Mesodermal cell (in vitro differentiated cells): ENCODE measurements around the gene UPF2.

Experiments used
- H3K27ac ChIP-seq: 2 replicates; pipeline ENCODE4 v1.7.0; 2013; ENCODE audit warnings: mild to moderate bottlenecking, low read depth, low read length, moderate library complexity; ENCODE audit not compliant: severe bottlenecking
- H3K36me3 ChIP-seq: 2 replicates; pipeline ENCODE4 v1.7.1; 2013; ENCODE audit warnings: mild to moderate bottlenecking, low read length, moderate library complexity; ENCODE audit not compliant: control insufficient read depth, insufficient read depth
- H3K4me1 ChIP-seq: one replicate; pipeline ENCODE4 v1.7.1; 2013; ENCODE audit warnings: mild to moderate bottlenecking, low read length; ENCODE audit not compliant: insufficient read depth, control insufficient read depth, poor library complexity, severe bottlenecking
- H3K4me3 ChIP-seq: 2 replicates; pipeline ENCODE4 v1.7.0; 2013; ENCODE audit warnings: low read length, control low read depth, mild to moderate bottlenecking; ENCODE audit not compliant: insufficient read depth, poor library complexity, severe bottlenecking; ENCODE audit errors: extremely low read depth
- H3K9me3 ChIP-seq: 2 replicates; pipeline ENCODE4 v1.7.1; 2013; ENCODE audit warnings: mild to moderate bottlenecking, low read length, moderate library complexity; ENCODE audit not compliant: control insufficient read depth
- WGBS, 2 experiments: methylation state at CpG; one replicate each; pipeline ENCODE4 v1.1.5; 2013; ENCODE audit warnings: missing lambda C conversion rate in 2 of 2; ENCODE audit not compliant: insufficient coverage in 2 of 2; 5-methylcytosine and 5-hydroxymethylcytosine counted together

The UPF2 gene

DNA sequence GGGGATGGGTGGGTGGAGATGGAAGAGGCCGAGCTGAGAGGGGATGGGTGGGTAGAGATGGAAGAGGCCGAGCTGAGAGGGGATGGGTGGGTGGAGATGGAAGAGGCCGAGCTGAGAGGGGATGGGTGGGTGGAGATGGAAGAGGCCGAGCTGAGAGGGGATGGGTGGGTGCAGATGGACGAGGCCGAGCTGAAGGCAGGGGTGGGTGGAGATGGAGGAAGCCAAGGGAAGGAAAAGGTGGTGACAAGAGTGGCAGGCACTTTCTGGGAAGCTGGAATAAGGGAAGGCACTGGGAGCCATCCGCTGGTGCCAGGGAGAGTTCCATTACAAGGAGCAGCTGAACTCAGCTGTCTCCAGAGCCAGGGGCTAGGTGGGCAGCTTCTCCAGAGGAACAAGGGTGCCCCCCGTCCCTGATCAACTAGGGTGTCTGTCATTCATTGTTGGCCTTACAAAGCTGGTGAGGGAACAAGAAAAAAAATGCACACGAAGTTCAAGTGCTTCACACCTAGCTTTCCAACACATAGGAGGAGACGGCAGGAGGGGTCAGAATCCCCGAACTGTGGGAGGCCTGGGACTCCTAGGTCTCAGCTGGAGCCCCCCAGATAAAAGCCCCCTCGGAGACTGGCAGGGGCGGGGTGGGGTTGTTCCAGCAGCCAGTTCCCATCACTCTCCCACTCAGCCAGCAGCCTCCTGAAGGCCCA, 157.0 kb downstream of the UPF2 start:
- WGBS, 2 experiments, result 93% methylated on average over 7 to 12 of the region's 13 CpGs
- no peaks in the 10 kb centered on the region for H3K36me3 ChIP-seq

DNA sequence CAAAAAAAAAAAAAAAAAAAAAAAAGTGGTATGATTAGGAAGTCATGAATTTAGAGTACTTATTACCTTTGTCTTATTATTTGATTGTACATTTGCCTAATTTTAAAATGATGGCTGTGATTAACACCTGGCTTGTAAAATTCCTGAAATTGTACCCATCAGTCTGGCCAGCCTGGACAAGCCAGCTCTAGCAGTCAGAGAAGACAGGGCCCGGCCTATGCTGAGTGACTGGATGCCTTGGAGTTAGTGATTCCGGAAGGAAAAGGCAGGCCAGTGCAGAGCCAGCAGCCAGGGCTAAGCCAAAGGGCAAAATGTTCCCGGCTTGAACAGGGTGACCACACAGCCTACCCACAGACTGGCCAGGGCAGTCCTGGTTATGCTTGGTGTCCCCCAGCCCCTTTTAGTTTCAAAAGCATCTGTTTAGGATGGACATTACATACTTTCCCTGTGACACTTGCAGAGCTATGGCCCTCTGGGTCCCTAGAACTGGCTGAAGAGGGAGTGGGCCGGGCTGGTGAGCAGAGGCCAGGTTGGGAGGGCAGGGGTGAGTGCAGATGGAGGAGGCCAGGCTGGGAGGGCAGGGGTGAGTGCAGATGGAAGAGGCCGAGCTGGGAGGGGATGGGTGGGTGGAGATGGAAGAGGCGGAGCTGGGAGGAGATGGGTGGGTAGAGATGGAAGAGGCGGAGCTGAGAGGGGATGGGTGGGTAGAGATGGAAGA, 157.7 kb downstream of the UPF2 start:
- Histone ChIP-seq H3K9me3 (no peaks in the 10 kb centered on the region), H3K36me3 (no peaks in the 10 kb centered on the region), H3K4me3 (no peak overlapping the region), H3K4me1 (peaks cover 11% of the 10 kb centered on the region), H3K27ac (no peak overlapping the region)
- WGBS, 2 experiments, result 91 to 92% methylated on average over 3 to 6 of the region's 7 CpGs

More for the DNA sequence above, 157.0 kb downstream of the UPF2 start:
- Histone ChIP-seq H3K27ac (no peak overlapping the region), H3K9me3 (no peaks in the 10 kb centered on the region), H3K4me1 (peaks cover 5% of the 10 kb centered on the region), H3K4me3 (no peak overlapping the region)

DNA sequence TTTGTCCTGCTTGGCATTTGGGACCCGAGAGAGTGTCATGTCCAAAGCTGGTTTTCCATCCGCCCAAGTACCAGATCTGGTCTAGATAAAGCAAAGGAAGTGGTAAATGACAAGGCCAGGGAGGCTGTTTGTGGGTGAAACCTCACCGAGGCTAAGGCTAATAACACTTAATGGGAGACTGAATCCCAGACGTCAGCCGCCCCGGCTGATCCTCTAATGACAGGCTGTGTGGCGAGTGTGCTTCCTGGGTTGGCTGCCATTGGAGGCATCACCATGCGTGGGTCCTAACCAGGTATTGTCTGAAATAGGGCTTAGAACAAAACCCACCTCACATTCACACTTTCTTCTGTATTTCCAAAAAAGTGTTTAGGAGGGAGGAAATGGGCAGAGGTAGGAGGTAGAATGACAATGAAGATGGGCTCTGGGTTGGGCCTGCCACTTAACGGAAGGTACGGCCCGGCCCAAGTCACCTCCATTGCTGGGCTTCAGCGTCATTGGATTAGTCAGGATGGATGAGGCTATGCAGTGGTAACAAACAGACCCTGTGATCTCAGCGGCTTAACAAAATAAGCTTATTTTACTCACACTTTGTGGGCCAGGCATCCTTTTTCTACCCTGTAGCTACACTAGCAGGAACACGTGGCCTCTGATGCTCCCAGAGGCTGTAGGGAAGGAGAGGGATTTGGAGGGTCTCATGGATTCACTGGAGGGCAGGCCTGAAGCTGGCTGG, 159.8 kb downstream of the UPF2 start:
- Histone ChIP-seq H3K4me3 (no peak overlapping the region), H3K4me1 (peaks cover 13% of the 10 kb centered on the region), H3K36me3 (no peaks in the 10 kb centered on the region), H3K27ac (no peak overlapping the region), H3K9me3 (no peaks in the 10 kb centered on the region)
- WGBS, 2 experiments, result 96 to 98% methylated on average over 11 to 12 of the region's 14 CpGs

DNA sequence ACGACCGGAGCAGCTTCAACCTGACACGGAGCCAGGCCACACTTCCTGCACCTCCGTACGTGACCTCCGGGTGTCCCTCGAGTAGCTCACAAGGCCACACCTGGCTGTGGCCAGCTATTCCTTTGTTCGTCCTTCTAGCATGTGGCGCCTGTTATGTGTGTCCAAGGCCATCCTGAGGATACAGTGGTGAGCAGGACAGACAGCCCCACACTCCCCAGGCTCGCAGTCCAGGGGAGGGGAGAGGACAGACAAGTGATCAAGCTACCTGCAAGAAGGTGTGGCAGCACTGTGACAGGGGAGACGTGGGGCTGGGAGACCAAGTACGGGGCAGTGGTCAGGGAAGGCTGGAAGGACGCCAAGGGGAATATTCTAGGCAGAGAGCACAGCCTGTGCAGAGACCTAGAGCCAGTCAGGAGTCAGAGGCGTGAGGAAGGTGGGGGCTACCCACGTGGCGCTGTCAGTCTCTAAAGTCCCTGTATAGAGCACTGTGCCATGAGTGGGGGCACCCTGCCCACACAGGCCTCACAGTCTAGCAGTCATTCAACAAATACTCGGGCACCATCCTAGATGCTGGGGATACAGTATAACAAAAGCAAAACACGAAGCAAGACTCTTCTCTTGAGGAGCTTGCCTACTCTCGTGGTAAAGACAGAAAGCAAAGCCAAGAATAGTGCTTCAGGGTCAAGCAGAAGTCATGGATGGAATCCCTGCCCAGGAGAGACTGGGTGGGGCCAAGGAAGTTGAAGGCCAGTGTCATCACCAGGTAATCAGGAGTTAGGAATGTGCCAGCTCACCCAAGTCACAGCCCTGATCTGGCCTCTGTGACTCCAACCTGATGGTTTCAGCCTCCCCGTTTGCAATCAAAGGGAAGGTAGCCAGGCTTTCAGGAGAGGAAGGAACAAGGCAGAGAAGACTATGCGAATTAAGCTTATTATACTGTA, 160.9 kb downstream of the UPF2 start:
- no peaks in the 10 kb centered on the region for H3K9me3 ChIP-seq
- WGBS, 2 experiments, result 91 to 94% methylated on average over 19 to 20 of the region's 21 CpGs
- H3K4me3 ChIP-seq, result no peak overlapping the region
- H3K36me3 ChIP-seq, result no peaks in the 10 kb centered on the region
- H3K4me1 ChIP-seq, result peaks cover 13% of the 10 kb centered on the region
- no peak overlapping the region for H3K27ac ChIP-seq

DNA sequence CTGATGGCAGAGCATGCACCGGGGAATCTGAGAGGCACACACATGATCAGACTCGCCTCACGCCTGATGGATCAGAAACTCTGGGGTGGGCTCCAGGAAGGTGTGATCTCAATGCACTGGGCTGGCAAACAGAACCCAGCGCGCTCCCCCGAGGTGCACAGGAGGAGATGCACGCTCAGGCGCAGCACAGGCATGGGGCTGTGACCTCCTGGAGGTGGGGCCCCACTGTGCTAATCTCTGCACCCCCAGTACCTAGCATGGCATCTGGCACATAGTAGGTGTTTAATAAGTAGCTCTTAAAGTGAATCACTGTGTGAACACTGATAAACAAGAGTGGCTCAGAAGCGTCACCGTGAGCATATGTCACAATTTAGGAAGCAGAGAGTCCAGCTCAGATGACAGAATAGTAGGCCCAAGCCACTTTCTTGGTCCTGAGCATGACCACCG, 161.6 kb downstream of the UPF2 start:
- Histone ChIP-seq H3K4me1 (peaks cover 16% of the 10 kb centered on the region), H3K9me3 (no peaks in the 10 kb centered on the region), H3K27ac (no peak overlapping the region), H3K4me3 (no peak overlapping the region), H3K36me3 (no peaks in the 10 kb centered on the region)
- 81 to 87% methylated on average over 8 to 10 of the region's 11 CpGs for WGBS, 2 experiments

DNA sequence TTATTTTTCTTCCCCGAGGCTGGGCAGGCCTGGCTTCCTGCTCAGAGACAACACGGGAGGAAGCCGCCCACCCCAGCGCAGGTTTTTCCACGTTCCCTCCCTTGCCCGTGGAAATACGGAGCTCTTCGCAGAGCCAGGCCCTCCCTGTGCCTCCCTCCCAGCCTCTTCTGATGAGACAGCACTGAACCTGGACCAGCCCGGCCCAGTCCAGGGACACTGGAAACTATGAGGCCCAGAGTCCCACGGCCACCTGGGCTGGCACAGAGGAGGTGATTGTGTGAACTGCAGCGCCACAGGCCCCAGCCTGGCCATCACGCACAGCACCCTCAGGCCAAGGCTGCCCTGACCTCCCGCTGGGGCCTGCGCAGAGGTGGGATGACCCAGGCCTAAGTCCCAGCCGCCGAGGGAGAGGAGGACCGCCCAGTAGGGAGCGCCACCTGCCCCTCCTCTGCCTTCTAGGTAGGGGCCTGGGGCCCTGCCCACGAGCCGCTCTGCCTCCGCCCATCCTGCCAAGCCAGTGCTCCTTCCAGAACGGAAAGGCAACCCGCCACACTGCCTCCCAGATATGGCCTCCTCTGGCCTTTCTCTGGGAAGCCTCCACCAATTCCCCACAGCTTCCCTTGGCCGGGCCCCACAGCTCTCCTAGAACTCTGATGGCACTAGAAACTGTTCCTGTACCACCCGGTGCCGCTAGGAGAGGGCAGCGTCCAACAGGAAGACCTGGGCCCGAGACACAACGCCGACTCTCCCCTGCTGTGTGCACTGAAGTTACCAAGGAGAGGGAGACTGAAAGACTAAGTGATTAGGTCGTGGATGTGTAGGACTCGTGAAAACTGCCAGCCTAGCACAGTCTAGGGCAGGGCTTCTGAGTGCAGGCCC, 162.2 kb downstream of the UPF2 start:
- Histone ChIP-seq H3K9me3 (no peaks in the 10 kb centered on the region), H3K4me1 (peaks cover 22% of the 10 kb centered on the region), H3K4me3 (no peak overlapping the region), H3K27ac (no peak overlapping the region), H3K36me3 (no peaks in the 10 kb centered on the region)
- 86 to 87% methylated on average over 27 to 30 of the region's 32 CpGs for WGBS, 2 experiments

DNA sequence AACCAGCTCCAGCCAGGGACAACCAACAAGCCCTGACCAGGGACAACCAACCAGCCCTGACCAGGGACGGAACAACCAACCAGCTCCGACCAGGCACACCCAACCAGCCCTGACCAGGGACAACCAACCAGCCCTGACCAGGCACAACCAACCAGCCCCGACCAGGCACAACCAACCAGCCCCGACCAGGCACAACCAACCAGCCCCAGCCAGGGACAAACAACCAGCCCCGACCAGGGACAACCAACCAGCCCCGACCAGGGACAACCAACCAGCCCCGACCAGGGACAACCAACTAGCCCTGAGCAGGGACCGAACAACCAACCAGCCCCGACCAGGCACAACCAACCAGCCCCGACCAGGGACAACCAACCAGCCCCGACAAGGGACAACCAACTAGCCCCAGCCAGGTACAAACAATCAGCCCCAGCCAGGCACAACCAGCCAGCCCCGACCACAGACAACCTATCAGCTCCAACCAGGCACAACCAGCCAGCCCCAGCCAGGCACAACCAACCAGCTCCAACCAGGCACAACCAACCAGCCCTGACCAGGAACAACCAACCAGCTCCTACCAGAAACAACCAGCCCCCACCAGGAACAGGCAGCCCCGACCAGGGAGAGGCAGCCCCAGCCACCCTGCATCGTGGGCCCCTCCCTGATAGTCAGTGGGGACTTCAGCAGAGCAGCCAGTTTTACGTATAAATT, 163.1 kb downstream of the UPF2 start:
- Histone ChIP-seq H3K27ac (no peak overlapping the region), H3K36me3 (no peaks in the 10 kb centered on the region), H3K4me1 (peaks cover 30% of the 10 kb centered on the region), H3K4me3 (no peak overlapping the region), H3K9me3 (no peaks in the 10 kb centered on the region)
- 76 to 85% methylated on average over 7 to 9 of the region's 15 CpGs for WGBS, 2 experiments

DNA sequence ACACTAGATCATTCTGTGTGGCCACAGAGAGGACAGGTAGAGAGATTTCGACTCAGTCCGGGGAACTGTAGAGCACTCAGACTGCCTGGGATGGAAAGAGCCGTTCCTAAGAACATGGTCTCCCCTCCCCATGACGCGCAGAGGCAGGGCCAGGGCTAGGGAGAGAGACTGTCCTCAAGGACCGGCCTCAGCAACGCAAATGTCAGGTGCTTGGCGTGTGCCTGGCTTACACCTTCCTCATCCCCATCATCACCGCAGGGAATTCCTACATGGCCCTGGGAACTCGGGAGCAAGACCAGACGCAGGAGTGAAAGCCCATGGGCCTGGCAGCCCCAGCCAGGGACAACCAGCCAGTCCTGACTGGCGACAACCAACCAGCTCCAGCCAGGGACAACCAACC, 163.8 kb downstream of the UPF2 start:
- H3K4me1 ChIP-seq, result peaks cover 33% of the 10 kb centered on the region
- WGBS, 2 experiments, result 89 to 92% methylated on average over 7 to 10 of the region's 12 CpGs
- no peaks in the 10 kb centered on the region for H3K36me3 ChIP-seq
- no peak overlapping the region for H3K27ac ChIP-seq
- no peak overlapping the region for H3K4me3 ChIP-seq
- no peaks in the 10 kb centered on the region for H3K9me3 ChIP-seq

DNA sequence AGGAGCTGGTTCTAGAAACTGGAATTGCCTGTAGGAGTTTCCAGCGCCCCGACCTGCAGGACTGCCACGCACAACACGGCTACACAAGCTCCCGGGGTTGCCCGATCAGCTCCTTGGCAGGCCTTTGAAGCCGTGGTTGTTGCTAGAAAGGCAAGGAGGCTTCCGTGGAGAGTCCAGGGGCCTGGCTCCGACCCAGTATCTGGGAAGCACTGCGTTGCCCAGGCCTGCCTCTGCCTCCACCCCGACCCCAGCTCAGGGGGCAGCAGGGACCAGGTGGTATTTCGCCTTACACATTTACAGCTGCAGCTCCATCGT, 165.1 kb downstream of the UPF2 start:
- Histone ChIP-seq H3K36me3 (no peaks in the 10 kb centered on the region), H3K9me3 (no peaks in the 10 kb centered on the region), H3K4me3 (no peak overlapping the region), H3K4me1 (peaks cover 33% of the 10 kb centered on the region), H3K27ac (no peak overlapping the region)
- WGBS, 2 experiments, result 82 to 86% methylated on average over 10 to 13 of the region's 13 CpGs
